D721Med (cell line): ENCODE measurements around the gene ZNF692.

ENCODE experiments used
- DNase-seq: peaks from one replicate; pipeline ENCODE4 v3.0.0; 2011; ENCODE audit warnings: low spot score; ENCODE audit not compliant: insufficient read length
- FAIRE-seq: peaks from 2 replicates; lab custom pipeline; 2011; peaks lifted over from hg19 to GRCh38; lab: Jason Lieb, UNC
- CTCF ChIP-seq: IDR thresholded peaks from 2 replicates; pipeline ENCODE4 v1.5.1; 2012; ENCODE audit warnings: mild to moderate bottlenecking, control low read depth; ENCODE audit not compliant: insufficient read depth; ENCODE audit errors: missing control alignments

Gene ZNF692

DNA sequence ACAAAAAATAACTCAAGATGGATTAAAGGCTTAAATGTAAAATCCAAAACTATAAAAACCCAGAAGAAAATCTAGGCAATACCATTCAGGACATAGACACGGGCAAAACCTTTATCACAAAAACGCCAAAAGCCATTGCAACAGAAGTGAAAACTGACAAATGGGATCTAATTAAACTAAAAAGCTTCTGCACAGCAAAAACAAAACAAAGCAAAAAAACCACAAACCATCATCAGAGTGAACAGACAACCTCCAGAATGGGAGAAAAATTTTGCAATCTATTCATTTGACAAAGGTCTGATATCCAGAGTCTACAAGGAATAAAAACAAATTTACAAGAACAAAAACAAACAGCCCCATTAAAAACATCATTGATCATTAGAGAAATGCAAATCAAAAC is 42.7 kb upstream of the ZNF692 start:
- FAIRE-seq (no peak), DNase-seq (no peak)
- no peak for TF ChIP-seq CTCF

- no peak for TF ChIP-seq CTCF
- FAIRE-seq (no peak), DNase-seq (no peak)
Measured at GRCh38 chr1:248900637-248901036, 41.8 kb upstream of the ZNF692 start.

DNA sequence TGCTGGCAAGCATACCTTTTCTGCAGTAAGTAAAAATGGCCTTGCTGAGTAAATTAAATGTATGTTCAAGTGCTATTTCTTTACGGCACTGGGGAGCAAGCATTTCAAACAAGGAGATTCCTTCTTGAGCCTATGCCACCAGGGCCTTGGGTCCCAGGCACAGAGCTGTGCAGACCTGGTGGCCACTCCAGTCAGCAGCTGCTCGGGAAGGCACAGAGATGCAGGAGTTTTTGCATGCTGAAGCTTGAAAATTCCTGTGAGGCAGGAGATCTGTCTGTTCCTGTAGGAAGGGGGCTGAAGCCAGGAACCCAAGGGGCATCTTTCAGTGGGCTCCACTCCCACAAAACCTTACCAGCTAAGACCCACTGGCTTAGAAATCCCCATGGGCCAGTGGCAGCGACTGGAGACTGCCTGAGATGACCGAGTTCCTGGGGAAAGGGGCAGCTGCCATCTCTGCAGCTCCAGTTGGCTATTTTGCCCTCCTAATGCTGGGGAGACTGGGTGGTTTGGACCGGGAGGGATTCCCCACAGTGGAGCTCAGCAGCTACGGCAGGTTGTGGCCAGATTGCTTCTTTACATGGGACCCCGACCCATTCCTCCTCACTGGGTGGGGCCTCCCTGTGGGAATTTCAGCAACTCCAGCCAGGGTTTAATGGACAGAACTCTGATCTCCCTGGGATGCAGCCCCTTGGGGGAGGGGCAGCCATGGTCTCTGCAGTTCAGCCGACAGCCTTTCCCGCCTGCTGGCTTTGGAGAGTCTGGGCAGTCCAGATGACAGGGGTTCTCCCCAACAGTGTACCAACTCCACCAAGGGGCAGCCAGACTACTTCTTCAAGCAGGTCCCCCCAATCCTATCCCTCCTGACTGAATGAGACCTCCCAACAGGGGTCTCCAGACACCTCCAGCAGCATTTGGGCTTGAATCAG is 38.8 kb upstream of the ZNF692 start:
- FAIRE-seq (no peak), DNase-seq (no peak)
- TF ChIP-seq CTCF, result no peak

GRCh38 chr1:248894837-248895236 is 36.0 kb upstream of the ZNF692 start:
- no peak for TF ChIP-seq CTCF
- FAIRE-seq (no peak), DNase-seq (no peak)

GRCh38 chr1:248892590-248892989 is 33.7 kb upstream of the ZNF692 start:
- no peak for FAIRE-seq
- no peak for DNase-seq
- no peak for TF ChIP-seq CTCF

- no peak for TF ChIP-seq CTCF
- no peak for DNase-seq
- FAIRE-seq, result no peak
Measured at GRCh38 chr1:248891758-248892157, 32.9 kb upstream of the ZNF692 start.
